Measurements from ENCODE around the gene ATP6AP2.
A peak's percentile ranks its signal among the peaks of the same experiment; 100 is the strongest.

The ATP6AP2 gene, protein sequence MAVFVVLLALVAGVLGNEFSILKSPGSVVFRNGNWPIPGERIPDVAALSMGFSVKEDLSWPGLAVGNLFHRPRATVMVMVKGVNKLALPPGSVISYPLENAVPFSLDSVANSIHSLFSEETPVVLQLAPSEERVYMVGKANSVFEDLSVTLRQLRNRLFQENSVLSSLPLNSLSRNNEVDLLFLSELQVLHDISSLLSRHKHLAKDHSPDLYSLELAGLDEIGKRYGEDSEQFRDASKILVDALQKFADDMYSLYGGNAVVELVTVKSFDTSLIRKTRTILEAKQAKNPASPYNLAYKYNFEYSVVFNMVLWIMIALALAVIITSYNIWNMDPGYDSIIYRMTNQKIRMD

DNA sequence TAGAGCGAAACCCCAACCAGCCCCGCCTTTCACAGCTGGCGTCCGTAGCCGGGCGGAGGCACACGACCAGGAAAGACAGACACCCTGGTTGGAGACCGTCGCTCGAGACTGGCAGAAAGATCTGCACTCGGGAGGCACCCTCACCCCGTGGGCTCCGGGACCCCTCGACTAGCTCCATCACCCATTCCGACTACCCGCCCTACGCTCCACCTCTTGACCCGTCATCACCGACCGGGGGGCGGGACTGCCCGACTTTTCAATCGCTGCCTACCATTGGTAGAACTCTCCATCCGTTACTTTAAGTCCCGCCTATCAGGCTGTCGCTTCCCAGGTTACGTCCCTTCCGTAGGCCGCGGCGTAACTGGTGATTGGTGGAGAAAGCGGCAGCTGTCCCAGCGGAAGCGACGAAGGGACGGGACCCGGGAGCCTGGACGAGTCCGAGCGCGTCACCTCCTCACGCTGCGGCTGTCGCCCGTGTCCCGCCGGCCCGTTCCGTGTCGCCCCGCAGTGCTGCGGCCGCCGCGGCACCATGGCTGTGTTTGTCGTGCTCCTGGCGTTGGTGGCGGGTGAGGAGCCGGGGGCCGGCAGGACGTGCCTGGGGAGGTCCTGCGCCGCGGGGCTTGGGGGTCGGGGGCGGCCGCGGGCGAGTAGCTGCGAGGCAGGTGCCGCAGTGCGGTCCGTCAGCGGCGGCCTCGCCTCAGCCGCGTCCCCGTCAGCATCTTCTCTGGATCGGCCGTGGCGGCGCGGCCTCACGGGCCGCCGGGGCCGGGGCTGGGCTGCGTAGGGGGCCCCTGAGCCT is at the start of gene ATP6AP2:
ATP6AP2 (plus strand) TSS at position 434 of the 799 bp plus-strand sequence; CDS start at position 530, 96 bp downstream.
- no peaks in the 10 kb centered on the region for H3K4me1 ChIP-seq (ENCODE audit: insufficient read depth, low read length)
- no peak within 1 kb of the TSS for H3K27ac ChIP-seq (ENCODE audit: low read length)
- peak within 1 kb of the TSS; percentile 89 for H3K4me3 ChIP-seq (ENCODE audit: low read length)
- peak within 1 kb of the TSS; percentile 69; the same call in 1 of the 2 replicates for H3K9ac ChIP-seq (ENCODE audit: low read depth, low read length)
- no peaks in the 10 kb centered on the region for H3K36me3 ChIP-seq (ENCODE audit: insufficient read depth, low read depth, low read length)
- no peaks in the 10 kb centered on the region for H3K9me3 ChIP-seq (ENCODE audit: insufficient read depth, low read depth, low read length)
- no peaks in the 10 kb centered on the region for H3K27me3 ChIP-seq (ENCODE audit: insufficient read depth, low read length)

DNA sequence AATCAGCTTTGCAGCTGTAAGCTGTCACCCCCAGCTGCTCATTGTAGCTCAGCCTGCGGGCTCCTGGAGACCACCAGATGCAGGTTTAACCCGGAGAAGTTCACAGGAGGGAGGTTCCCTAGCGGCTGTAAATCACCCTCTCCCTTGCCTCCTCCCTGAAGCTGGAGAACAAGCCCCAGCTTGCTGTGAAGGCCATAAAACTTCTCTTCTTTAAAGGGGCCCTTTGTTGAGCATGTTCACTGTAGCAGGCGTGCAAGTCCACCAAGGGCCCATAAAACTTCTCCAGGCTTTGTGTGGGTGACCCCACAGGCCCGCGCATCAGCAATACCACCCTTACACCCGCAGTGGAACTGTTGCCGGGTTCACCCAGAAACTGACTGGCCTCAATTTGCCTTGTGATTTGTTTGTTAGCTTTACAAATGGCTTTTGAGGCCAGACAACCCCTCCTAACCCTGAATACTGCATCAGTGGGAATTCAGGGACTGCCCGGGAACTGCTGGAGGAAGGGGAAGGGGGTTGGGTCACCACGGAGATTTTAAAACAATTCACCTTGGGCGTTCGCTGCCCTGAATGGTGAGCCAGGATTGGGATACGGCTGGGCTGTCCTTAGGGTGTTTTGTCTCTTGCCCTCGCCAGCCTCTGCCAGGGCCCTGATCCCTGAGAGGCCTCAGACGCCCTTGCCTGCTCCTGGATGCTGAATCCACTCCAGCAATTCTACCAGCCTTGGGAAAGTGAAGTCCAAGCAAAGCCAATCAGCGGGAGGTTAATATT is 49.5 kb upstream of the ATP6AP2 start:
- no peak overlapping the region for H3K9ac ChIP-seq (ENCODE audit: low read depth, low read length)
- H3K4me1 ChIP-seq (ENCODE audit: insufficient read depth, low read length): no peaks in the 10 kb centered on the region
- no peak overlapping the region for H3K27ac ChIP-seq (ENCODE audit: low read length)
- H3K9me3 ChIP-seq (ENCODE audit: insufficient read depth, low read depth, low read length): no peaks in the 10 kb centered on the region
- H3K27me3 ChIP-seq (ENCODE audit: insufficient read depth, low read length): no peaks in the 10 kb centered on the region
- H3K4me3 ChIP-seq (ENCODE audit: low read length): no peak overlapping the region
- H3K36me3 ChIP-seq (ENCODE audit: insufficient read depth, low read depth, low read length): no peaks in the 10 kb centered on the region

DNA sequence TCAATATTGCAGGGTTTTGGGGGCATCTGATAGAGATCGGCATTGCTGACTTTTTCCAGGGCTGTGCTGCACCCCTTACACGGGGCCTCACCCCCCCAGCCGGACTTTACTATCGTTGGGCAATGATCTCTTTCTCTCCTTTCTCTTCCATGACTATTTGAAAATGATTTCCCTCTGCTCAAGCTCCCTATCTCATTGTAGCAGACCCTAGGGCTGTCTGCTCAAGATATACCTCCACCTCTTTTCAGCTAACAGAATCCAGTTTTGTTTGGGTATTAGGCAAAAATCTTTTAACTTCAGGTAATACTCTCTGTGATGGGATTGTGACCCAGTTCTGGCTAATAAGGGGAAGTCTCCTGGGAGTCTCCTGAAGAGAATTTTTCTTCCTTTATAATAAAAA is 43.5 kb upstream of the ATP6AP2 start:
- Histone ChIP-seq H3K27me3 (ENCODE audit: insufficient read depth, low read length) (no peaks in the 10 kb centered on the region), H3K36me3 (ENCODE audit: insufficient read depth, low read depth, low read length) (no peaks in the 10 kb centered on the region), H3K27ac (ENCODE audit: low read length) (no peak overlapping the region), H3K4me3 (ENCODE audit: low read length) (no peak overlapping the region), H3K4me1 (ENCODE audit: insufficient read depth, low read length) (no peaks in the 10 kb centered on the region), H3K9me3 (ENCODE audit: insufficient read depth, low read depth, low read length) (no peaks in the 10 kb centered on the region), H3K9ac (ENCODE audit: low read depth, low read length) (no peak overlapping the region)

DNA sequence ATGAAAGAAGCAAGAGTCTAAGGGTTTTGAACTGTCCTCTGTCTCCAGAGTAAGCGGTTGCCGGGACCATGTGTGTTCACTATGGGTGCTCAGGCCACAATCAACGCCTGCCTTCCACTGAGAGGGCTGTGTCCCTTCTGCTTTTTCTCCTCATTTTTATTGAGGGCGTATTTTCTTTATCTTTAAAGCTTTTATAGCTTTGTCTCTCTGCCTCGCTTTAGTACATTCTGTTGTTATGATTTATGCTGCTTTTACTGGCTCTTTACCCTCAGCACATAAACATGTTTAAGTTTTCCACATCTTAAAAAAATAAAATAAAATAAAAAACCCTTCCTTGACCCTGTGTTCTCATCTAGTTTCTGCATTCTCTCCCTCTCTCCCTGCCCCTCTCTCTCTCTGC is 42.4 kb upstream of the ATP6AP2 start:
- H3K4me1 ChIP-seq (ENCODE audit: insufficient read depth, low read length): no peaks in the 10 kb centered on the region
- no peaks in the 10 kb centered on the region for H3K27me3 ChIP-seq (ENCODE audit: insufficient read depth, low read length)
- no peak overlapping the region for H3K27ac ChIP-seq (ENCODE audit: low read length)
- no peak overlapping the region for H3K4me3 ChIP-seq (ENCODE audit: low read length)
- no peaks in the 10 kb centered on the region for H3K36me3 ChIP-seq (ENCODE audit: insufficient read depth, low read depth, low read length)
- no peak overlapping the region for H3K9ac ChIP-seq (ENCODE audit: low read depth, low read length)
- no peaks in the 10 kb centered on the region for H3K9me3 ChIP-seq (ENCODE audit: insufficient read depth, low read depth, low read length)

DNA sequence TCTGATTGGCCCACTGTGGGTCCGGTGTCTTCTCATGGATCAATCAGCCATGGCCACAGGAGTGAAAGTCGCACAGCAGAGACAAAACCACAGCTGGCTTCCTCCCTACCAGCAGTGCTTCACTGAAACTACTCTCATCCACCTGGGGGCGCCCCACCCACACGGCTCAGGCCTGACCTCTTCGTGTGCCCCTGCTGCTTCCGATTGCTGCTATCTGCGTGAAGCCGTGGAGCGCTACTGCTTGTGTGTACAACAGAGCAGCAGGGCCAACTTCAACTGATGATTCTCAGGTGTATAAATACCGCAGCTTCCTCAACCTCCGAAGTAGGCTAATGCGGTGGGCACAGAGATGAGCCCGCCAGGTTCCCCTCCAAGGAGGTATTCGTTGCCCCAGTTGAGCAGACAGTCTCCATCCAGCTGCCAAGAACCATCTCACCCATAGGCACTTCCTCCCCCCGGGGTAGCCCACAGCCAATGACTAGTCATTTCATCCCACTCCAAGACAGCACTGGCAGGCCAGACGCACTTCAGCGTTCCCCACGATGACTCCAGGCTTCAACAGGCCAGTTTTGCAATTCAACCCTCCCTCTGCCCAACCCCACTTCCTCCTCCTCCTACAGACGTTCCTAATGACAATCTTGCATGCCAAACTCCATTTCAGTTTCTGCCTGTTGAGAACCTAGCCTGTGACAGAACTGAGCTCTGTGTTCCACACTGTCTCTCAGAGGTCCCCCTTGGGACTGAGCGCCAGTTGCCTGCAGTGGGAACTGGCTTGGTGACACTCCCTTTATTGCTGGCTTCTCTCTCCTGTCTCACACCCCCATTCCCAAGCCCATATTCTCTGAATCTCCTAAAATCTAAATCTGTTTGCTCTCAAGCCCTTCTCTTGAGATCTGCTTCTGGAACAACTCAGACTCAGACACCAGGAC is 41.3 kb upstream of the ATP6AP2 start:
- Histone ChIP-seq H3K27ac (ENCODE audit: low read length) (no peak overlapping the region), H3K9ac (ENCODE audit: low read depth, low read length) (no peak overlapping the region), H3K36me3 (ENCODE audit: insufficient read depth, low read depth, low read length) (no peaks in the 10 kb centered on the region), H3K4me3 (ENCODE audit: low read length) (no peak overlapping the region), H3K4me1 (ENCODE audit: insufficient read depth, low read length) (0 out of 2 replicates have a peak, but pooled peaks cover 3% of the 10 kb centered on the region), H3K9me3 (ENCODE audit: insufficient read depth, low read depth, low read length) (no peaks in the 10 kb centered on the region), H3K27me3 (ENCODE audit: insufficient read depth, low read length) (no peaks in the 10 kb centered on the region)

DNA sequence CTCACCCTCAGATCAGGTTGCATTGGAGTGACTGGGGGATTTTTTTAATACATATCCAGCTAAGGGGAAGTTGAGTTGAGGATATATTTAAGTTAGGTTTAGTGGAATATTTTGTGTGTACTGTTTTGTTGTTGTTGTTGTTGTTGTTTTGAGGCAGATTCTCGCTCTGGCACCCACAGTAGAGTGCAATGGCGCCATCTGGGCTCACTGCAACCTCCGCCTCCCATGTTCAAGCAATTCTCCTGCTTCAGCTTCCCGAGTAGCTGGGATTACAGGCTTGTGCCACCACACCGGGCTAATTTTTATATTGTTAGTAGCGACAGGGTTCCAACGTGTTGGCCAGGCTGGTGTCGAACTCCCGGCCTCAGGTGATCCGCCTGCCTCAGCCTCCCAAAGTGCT is 38.6 kb upstream of the ATP6AP2 start:
- Histone ChIP-seq H3K36me3 (ENCODE audit: insufficient read depth, low read depth, low read length) (no peaks in the 10 kb centered on the region), H3K27me3 (ENCODE audit: insufficient read depth, low read length) (no peaks in the 10 kb centered on the region), H3K4me3 (ENCODE audit: low read length) (no peak overlapping the region), H3K4me1 (ENCODE audit: insufficient read depth, low read length) (0 out of 2 replicates have a peak, but pooled peaks cover 3% of the 10 kb centered on the region), H3K9me3 (ENCODE audit: insufficient read depth, low read depth, low read length) (no peaks in the 10 kb centered on the region), H3K27ac (ENCODE audit: low read length) (no peak overlapping the region), H3K9ac (ENCODE audit: low read depth, low read length) (no peak overlapping the region)

DNA sequence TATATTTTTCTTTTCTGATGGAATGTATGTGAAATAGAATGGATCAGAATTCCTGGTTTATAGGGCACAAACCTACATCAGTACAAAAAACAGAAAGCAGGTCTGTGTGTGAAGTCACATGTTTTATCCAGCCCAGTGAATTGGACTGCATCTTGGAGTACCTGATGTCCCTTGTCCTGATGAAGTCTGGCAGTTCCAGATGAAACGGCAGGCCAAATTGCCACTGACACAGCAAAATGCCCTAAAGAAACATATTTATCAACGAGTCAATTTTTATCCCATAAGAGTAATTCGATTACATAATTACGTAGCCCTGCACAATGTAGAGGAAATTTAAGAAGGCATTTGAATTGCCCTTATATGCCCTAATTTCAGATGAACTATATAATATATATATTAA is 37.8 kb upstream of the ATP6AP2 start:
- Histone ChIP-seq H3K9me3 (ENCODE audit: insufficient read depth, low read depth, low read length) (no peaks in the 10 kb centered on the region), H3K27ac (ENCODE audit: low read length) (no peak overlapping the region), H3K4me1 (ENCODE audit: insufficient read depth, low read length) (0 out of 2 replicates have a peak, but pooled peaks cover 3% of the 10 kb centered on the region), H3K27me3 (ENCODE audit: insufficient read depth, low read length) (no peaks in the 10 kb centered on the region), H3K4me3 (ENCODE audit: low read length) (no peak overlapping the region), H3K9ac (ENCODE audit: low read depth, low read length) (no peak overlapping the region), H3K36me3 (ENCODE audit: insufficient read depth, low read depth, low read length) (no peaks in the 10 kb centered on the region)

DNA sequence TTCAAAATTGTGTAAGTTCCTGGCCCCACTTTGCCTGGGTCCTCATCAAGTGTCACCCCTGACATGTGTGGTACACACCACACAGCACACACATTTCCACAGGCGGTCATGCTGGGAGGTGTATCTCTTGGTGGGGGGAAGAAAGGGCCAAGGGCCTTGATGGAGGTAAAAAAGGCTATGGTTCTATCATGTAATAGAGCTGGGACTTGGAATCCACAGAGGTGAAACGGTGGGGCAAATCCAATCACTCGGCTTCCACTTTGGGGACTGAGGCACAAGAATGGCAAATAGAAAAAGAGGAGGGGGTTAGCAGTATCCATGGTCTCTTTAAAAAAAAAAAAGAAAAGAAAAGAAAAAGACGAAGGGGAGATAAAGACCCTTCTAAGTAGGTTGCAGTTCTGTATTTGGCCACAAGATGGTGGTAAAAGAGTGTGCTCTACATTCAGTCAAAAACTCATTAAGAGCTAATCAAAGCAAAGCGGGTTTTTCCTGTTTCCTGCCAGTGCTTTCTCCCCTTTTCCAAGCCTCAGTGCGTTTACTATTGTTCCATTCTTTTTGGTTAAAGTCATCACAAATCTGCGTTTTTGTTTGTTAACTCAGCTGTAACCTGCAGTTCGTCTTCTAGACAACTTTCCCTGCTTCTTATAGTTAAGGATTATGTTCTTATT is 37.0 kb upstream of the ATP6AP2 start:
- Histone ChIP-seq H3K9ac (ENCODE audit: low read depth, low read length) (no peak overlapping the region), H3K36me3 (ENCODE audit: insufficient read depth, low read depth, low read length) (no peaks in the 10 kb centered on the region), H3K9me3 (ENCODE audit: insufficient read depth, low read depth, low read length) (no peaks in the 10 kb centered on the region), H3K27ac (ENCODE audit: low read length) (no peak overlapping the region), H3K4me1 (ENCODE audit: insufficient read depth, low read length) (0 out of 2 replicates have a peak, but pooled peaks cover 3% of the 10 kb centered on the region), H3K4me3 (ENCODE audit: low read length) (no peak overlapping the region), H3K27me3 (ENCODE audit: insufficient read depth, low read length) (no peaks in the 10 kb centered on the region)

DNA sequence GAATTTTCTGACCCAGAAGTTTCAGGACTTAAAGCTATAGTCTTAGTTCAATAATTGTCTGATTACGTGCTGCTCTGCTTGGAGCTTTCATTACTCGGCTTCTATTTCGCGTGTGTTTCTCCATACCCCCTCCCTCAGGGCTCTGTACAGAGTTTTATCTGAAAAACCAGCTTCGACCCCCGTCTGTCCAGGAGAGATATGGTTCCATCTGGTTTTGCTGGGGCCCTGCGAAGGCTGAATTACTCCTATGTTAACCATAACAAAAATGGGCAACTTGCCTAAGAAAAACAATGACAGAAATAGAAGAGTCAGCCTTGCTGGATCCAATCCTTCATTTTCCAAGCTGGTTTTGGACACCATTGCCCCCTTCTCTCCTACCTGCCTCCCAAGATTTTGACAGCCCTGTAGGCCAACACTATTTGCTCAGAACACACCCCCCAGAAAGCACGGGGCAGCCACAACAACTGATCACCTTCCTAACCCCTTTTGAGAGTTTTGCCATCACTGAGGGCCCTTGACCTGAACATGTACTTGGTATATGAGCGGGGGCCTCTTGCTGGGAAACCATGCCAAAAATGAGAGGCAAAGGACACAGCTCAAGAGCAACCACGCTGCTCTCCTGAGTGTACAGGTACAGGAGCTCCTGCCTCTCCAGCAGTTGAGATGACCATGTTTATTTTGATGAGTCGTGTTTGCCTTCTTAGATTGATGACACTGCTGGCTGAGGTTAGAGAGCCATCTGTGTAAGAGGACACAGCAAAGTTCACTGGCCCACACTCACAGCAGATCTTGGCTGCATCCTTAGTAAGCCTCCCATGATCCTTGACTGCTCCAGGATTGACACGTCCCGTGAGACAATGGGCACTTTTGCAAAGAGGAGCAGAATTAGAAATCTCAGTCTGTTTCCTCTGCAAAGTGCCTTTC is 36.2 kb upstream of the ATP6AP2 start:
- H3K9ac ChIP-seq (ENCODE audit: low read depth, low read length): no peak overlapping the region
- no peaks in the 10 kb centered on the region for H3K27me3 ChIP-seq (ENCODE audit: insufficient read depth, low read length)
- H3K4me1 ChIP-seq (ENCODE audit: insufficient read depth, low read length): 0 out of 2 replicates have a peak, but pooled peaks cover 3% of the 10 kb centered on the region
- no peak overlapping the region for H3K27ac ChIP-seq (ENCODE audit: low read length)
- no peaks in the 10 kb centered on the region for H3K9me3 ChIP-seq (ENCODE audit: insufficient read depth, low read depth, low read length)
- H3K36me3 ChIP-seq (ENCODE audit: insufficient read depth, low read depth, low read length): no peaks in the 10 kb centered on the region
- no peak overlapping the region for H3K4me3 ChIP-seq (ENCODE audit: low read length)

DNA sequence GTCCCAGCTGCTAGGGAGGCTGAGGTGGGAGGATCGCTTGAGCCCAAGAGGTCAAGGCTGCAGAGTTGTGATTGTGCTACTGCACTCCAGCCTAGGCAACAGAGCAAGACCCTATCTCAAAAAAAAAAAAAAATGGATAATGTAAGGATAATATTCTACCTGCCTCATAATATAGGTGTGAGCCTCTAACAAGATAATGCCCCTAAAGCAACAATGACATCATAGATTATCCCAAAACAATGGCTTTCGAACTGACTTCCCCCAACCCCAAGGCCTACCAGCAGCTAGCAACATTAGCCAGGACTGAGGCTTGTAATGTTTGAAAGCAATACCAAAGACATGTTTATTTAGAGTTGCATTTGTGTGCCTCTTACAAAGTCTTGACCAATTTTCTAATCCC is 33.9 kb upstream of the ATP6AP2 start:
- Histone ChIP-seq H3K9ac (ENCODE audit: low read depth, low read length) (no peak overlapping the region), H3K9me3 (ENCODE audit: insufficient read depth, low read depth, low read length) (no peaks in the 10 kb centered on the region), H3K27ac (ENCODE audit: low read length) (no peak overlapping the region), H3K27me3 (ENCODE audit: insufficient read depth, low read length) (no peaks in the 10 kb centered on the region), H3K4me1 (ENCODE audit: insufficient read depth, low read length) (0 out of 2 replicates have a peak, but pooled peaks cover 3% of the 10 kb centered on the region), H3K36me3 (ENCODE audit: insufficient read depth, low read depth, low read length) (no peaks in the 10 kb centered on the region), H3K4me3 (ENCODE audit: low read length) (no peak overlapping the region)

Measured in iPS-20b (cell line).